Glutamatergic neuron (in vitro differentiated cells): Measurements from ENCODE around the gene MTM1. TPM values are rescaled to one million over a fixed set of nuclear protein-coding genes. Genes with fewer than 3 reads are reported as not detected.

ENCODE experiments used
- DNase-seq: peaks from one replicate; pipeline ENCODE4 v3.0.0; 2022
- H3K27ac Mint-ChIP-seq: one replicate; pipeline ENCODE4 v1.8.0; 2020; ENCODE audit warnings: mild to moderate bottlenecking, mixed read lengths, inconsistent platforms; ENCODE audit not compliant: unreplicated experiment
- H3K27me3 Mint-ChIP-seq: one replicate; pipeline ENCODE4 v1.8.0; 2020; ENCODE audit warnings: mild to moderate bottlenecking, moderate library complexity, mixed read lengths, inconsistent platforms; ENCODE audit not compliant: unreplicated experiment
- H3K36me3 Mint-ChIP-seq: one replicate; pipeline ENCODE4 v1.8.0; 2020; ENCODE audit warnings: mild to moderate bottlenecking, mixed read lengths, inconsistent platforms; ENCODE audit not compliant: unreplicated experiment
- H3K4me1 Mint-ChIP-seq: one replicate; pipeline ENCODE4 v1.8.0; 2020; ENCODE audit warnings: mild to moderate bottlenecking, low read depth, mixed read lengths, inconsistent platforms; ENCODE audit not compliant: unreplicated experiment
- H3K4me3 Mint-ChIP-seq: one replicate; pipeline ENCODE4 v1.8.0; 2020; ENCODE audit warnings: mild to moderate bottlenecking, mixed read lengths, inconsistent platforms; ENCODE audit not compliant: unreplicated experiment
- H3K9me3 Mint-ChIP-seq: one replicate; pipeline ENCODE4 v1.8.0; 2020; ENCODE audit warnings: mild to moderate bottlenecking, moderate library complexity, mixed read lengths, inconsistent platforms; ENCODE audit not compliant: unreplicated experiment
- total RNA-seq: library from RNA; stranded (reverse); fragmentation: NEBNext Ultra II Directional; extraction: Animal tissue kit (Norgen Biotek cat#: 25700); gene quantifications from one replicate; pipeline ENCODE4 v1.2.1, GENCODE V29; 2021; ENCODE audit not compliant: unreplicated experiment
- TF ChIP-seq, protein P1 (sequence below): fragments of 200-600 bp; sonication (generic); IDR thresholded peaks from one replicate; pipeline ENCODE4 v1.5.0; 2021; ENCODE audit not compliant: partially characterized antibody, unreplicated experiment

Gene MTM1
- total RNA-seq, 1 donor from 2014 or later: 7.4 TPM

- no peaks in the 10 kb centered on the region for H3K27me3 Mint-ChIP-seq
- DNase-seq: no peak
- peaks cover 2% of the 10 kb centered on the region for H3K4me1 Mint-ChIP-seq
- no peak overlapping the region for H3K4me3 Mint-ChIP-seq
- H3K36me3 Mint-ChIP-seq: no peaks in the 10 kb centered on the region
- no peak overlapping the region for H3K27ac Mint-ChIP-seq
- TF ChIP-seq, protein P1, sequence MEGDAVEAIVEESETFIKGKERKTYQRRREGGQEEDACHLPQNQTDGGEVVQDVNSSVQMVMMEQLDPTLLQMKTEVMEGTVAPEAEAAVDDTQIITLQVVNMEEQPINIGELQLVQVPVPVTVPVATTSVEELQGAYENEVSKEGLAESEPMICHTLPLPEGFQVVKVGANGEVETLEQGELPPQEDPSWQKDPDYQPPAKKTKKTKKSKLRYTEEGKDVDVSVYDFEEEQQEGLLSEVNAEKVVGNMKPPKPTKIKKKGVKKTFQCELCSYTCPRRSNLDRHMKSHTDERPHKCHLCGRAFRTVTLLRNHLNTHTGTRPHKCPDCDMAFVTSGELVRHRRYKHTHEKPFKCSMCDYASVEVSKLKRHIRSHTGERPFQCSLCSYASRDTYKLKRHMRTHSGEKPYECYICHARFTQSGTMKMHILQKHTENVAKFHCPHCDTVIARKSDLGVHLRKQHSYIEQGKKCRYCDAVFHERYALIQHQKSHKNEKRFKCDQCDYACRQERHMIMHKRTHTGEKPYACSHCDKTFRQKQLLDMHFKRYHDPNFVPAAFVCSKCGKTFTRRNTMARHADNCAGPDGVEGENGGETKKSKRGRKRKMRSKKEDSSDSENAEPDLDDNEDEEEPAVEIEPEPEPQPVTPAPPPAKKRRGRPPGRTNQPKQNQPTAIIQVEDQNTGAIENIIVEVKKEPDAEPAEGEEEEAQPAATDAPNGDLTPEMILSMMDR: no peak
- H3K9me3 Mint-ChIP-seq: no peaks in the 10 kb centered on the region
These were observed 41.3 kb upstream of the MTM1 start for GRCh38 chrX:150527108-150527507.

- TF ChIP-seq, protein P1: no peak
- no peak for DNase-seq
- Mint-ChIP-seq H3K4me1 (peaks cover 2% of the 10 kb centered on the region), H3K27ac (no peak overlapping the region), H3K27me3 (no peaks in the 10 kb centered on the region), H3K36me3 (no peaks in the 10 kb centered on the region), H3K9me3 (no peaks in the 10 kb centered on the region), H3K4me3 (no peak overlapping the region)
These were observed 38.8 kb upstream of the MTM1 start for GRCh38 chrX:150529587-150529986.

GRCh38 chrX:150530821-150531220, 37.6 kb upstream of the MTM1 start:
- Mint-ChIP-seq H3K4me1 (no peaks in the 10 kb centered on the region), H3K4me3 (no peak overlapping the region), H3K27ac (no peak overlapping the region), H3K9me3 (no peaks in the 10 kb centered on the region), H3K27me3 (peaks cover 2% of the 10 kb centered on the region), H3K36me3 (no peaks in the 10 kb centered on the region)
- TF ChIP-seq, protein P1: no peak
- DNase-seq: no peak

- Mint-ChIP-seq H3K27me3 (peaks cover 3% of the 10 kb centered on the region), H3K4me3 (no peak overlapping the region), H3K36me3 (no peaks in the 10 kb centered on the region), H3K4me1 (no peaks in the 10 kb centered on the region), H3K27ac (no peak overlapping the region), H3K9me3 (no peaks in the 10 kb centered on the region)
- TF ChIP-seq, protein P1: no peak
- DNase-seq: no peak
These were observed 37.0 kb upstream of the MTM1 start for GRCh38 chrX:150531467-150531866.

DNA sequence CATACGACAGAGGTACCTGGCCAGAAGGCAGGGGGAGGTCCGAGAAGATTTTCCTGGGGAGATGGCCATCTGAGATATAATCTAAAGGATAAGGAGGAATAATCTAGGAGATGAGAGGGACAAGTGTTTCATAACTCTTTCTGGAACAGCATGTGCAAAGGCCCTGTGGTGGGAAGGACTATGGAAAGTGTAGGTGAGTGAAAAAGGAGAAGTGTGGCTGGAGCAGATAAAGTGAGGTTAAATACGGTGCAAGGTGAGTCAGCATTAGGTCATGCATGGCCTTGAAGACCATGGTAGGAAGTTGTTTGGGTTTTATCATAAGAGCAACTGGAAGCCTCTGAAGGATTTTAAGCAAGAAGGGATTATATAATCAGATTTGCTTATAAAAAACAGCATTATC, 34.6 kb upstream of the MTM1 start:
- TF ChIP-seq, protein P1: no peak
- DNase-seq: no peak
- Mint-ChIP-seq H3K36me3 (no peaks in the 10 kb centered on the region), H3K4me3 (no peak overlapping the region), H3K4me1 (no peaks in the 10 kb centered on the region), H3K27ac (no peak overlapping the region), H3K27me3 (peaks cover 3% of the 10 kb centered on the region), H3K9me3 (peaks cover 4% of the 10 kb centered on the region)
